Osteocyte (in vitro differentiated cells): ENCODE data around the gene HEXIM2. TPM values are rescaled to one million over a fixed set of nuclear protein-coding genes. Genes with fewer than 3 reads are reported as not detected.

Source experiments
- DNase-seq: peaks from one replicate; pipeline ENCODE4 v3.0.0; 2021; ENCODE audit warnings: mixed read lengths; ENCODE audit not compliant: unreplicated experiment; ENCODE audit errors: extremely low spot score
- H3K27ac Mint-ChIP-seq: one replicate; pipeline ENCODE4 v1.8.0; 2021; ENCODE audit warnings: mild to moderate bottlenecking, mixed read lengths; ENCODE audit not compliant: unreplicated experiment
- H3K27me3 Mint-ChIP-seq: one replicate; pipeline ENCODE4 v1.8.0; 2021; ENCODE audit warnings: mixed read lengths; ENCODE audit not compliant: unreplicated experiment
- H3K36me3 Mint-ChIP-seq: one replicate; pipeline ENCODE4 v1.8.0; 2021; ENCODE audit warnings: mixed read lengths; ENCODE audit not compliant: unreplicated experiment
- H3K4me1 Mint-ChIP-seq: one replicate; pipeline ENCODE4 v1.8.0; 2021; ENCODE audit warnings: mixed read lengths; ENCODE audit not compliant: unreplicated experiment
- H3K4me3 Mint-ChIP-seq: one replicate; pipeline ENCODE4 v1.8.0; 2021; ENCODE audit warnings: mild to moderate bottlenecking, moderate library complexity, mixed read lengths; ENCODE audit not compliant: unreplicated experiment
- H3K9me3 Mint-ChIP-seq: one replicate; pipeline ENCODE4 v1.8.0; 2021; ENCODE audit warnings: mixed read lengths; ENCODE audit not compliant: unreplicated experiment
- CTCF ChIP-seq: fragments of 200-600 bp; sonication (generic); IDR thresholded peaks from 2 replicates; pipeline ENCODE4 v1.5.0; 2021; ENCODE audit warnings: antibody characterized with exemption, mild to moderate bottlenecking, moderate library complexity
- total RNA-seq: library from RNA; stranded (reverse); gene quantifications from 2 replicates; pipeline ENCODE4 v1.2.1, GENCODE V29; 2021

HEXIM2 gene
- total RNA-seq, 1 donor from 2014 or later: 6.4 TPM

DNA sequence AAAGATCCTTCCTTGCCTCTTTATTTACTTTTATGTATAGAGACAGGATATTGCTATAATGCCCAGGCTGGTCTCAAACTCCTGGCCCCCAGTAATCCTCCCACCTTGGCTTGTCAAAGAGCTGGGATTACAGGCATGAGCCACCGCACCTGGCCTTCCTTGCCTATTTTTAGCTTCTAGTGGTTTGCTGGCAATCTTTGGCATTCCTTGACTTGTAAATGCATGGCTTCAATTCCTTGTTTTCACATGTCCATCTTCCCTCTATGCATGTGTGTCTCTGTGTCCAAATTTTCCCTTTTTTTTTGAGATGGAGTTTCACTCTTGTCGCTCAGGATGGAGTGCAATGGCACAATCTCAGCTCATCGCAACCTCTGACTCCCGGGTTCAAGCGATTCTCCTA, 22.5 kb downstream of the HEXIM2 start:
- DNase-seq: no peak
- no peaks in the 10 kb centered on the region for H3K4me1 Mint-ChIP-seq
- no peak overlapping the region for H3K27ac Mint-ChIP-seq
- H3K9me3 Mint-ChIP-seq: no peaks in the 10 kb centered on the region
- TF ChIP-seq CTCF: no peak
- no peak overlapping the region for H3K4me3 Mint-ChIP-seq
- H3K27me3 Mint-ChIP-seq: no peaks in the 10 kb centered on the region
- no peaks in the 10 kb centered on the region for H3K36me3 Mint-ChIP-seq

DNA sequence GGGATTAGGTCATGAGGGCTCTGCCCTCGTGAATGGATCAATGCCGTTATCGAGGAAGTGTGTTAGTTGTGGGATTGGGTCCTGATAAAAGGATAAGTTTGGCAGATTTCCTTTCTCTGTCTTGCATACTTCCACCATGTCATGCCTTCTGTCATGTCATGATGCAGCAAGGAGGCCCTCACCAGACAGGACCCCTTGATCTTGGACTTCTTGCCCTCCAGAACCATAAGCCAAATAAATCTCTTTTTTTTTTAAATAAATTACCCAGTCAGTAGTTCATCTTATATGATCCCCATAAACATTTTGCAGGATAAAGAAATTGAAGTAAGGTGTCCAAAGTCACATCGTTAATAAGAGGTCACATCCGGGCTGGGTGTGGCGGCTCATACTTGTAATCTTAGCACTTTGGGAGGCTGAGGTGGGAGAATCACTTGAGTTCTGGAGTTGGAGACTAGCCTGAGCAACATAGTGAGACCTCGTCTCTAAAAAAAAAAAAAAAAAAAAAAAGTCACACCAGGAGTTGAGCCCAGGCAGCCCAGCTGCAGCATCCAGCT, 25.2 kb downstream of the HEXIM2 start:
- no peak overlapping the region for H3K27ac Mint-ChIP-seq
- no peak for TF ChIP-seq CTCF

GRCh38 chr17:45189009-45189408, 27.3 kb downstream of the HEXIM2 start:
- no peaks in the 10 kb centered on the region for H3K36me3 Mint-ChIP-seq
- H3K27me3 Mint-ChIP-seq: no peaks in the 10 kb centered on the region
- H3K4me1 Mint-ChIP-seq: no peaks in the 10 kb centered on the region
- H3K9me3 Mint-ChIP-seq: no peaks in the 10 kb centered on the region
- H3K4me3 Mint-ChIP-seq: no peak overlapping the region
- H3K27ac Mint-ChIP-seq: no peak overlapping the region
- TF ChIP-seq CTCF: no peak
- no peak for DNase-seq

More for the DNA sequence above, 25.2 kb downstream of the HEXIM2 start:
- no peaks in the 10 kb centered on the region for H3K4me1 Mint-ChIP-seq
- no peaks in the 10 kb centered on the region for H3K9me3 Mint-ChIP-seq
- no peaks in the 10 kb centered on the region for H3K27me3 Mint-ChIP-seq
- no peaks in the 10 kb centered on the region for H3K36me3 Mint-ChIP-seq
- no peak for DNase-seq
- H3K4me3 Mint-ChIP-seq: no peak overlapping the region

DNA sequence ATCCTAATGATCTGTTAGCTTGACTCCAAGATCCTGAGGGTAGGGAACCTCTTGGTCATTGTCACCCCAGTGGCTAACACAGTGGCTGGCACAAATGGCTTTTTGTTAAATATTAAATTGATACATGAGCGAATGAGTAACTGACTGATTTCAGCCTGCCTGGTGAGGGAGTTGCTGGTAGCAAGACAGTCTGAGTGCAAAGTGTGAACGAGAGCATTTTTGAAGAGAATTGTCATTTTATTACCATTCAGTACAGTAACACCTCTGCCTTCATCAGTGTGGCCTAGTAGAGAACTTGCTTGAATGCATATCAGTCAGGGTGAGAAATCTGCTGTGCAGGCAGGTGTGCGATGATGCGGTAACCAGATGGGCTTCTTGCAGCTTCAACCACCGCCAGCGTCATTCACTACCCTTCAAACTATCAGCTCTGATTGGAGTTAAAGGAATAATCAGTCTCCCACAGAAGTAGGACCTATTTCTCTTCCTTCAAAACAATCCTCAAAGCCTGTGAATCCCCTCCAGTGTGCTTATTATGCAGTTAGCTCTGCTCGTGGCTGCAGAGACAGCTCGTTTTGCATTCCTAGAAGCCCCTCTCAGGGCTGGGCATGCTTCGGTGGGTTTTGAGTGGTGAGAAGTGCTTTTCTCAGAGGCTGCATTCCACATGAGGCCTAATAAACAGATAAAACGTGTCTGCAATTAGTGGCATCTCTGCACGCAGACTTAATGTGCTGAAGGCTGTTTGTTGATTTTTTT, 29.0 kb downstream of the HEXIM2 start:
- Mint-ChIP-seq H3K27ac (no peak overlapping the region), H3K4me3 (no peak overlapping the region), H3K4me1 (no peaks in the 10 kb centered on the region), H3K27me3 (no peaks in the 10 kb centered on the region), H3K36me3 (no peaks in the 10 kb centered on the region), H3K9me3 (no peaks in the 10 kb centered on the region)
- no peak for TF ChIP-seq CTCF
- DNase-seq: no peak

- peaks cover 9% of the 10 kb centered on the region for H3K4me1 Mint-ChIP-seq
- DNase-seq: no peak
- no peak for TF ChIP-seq CTCF
- no peak overlapping the region for H3K4me3 Mint-ChIP-seq
- no peaks in the 10 kb centered on the region for H3K36me3 Mint-ChIP-seq
- no peak overlapping the region for H3K27ac Mint-ChIP-seq
- H3K9me3 Mint-ChIP-seq: no peaks in the 10 kb centered on the region
- H3K27me3 Mint-ChIP-seq: no peaks in the 10 kb centered on the region
These were observed 33.7 kb downstream of the HEXIM2 start for GRCh38 chr17:45195424-45195823.
